ENCODE results near the gene TNFAIP3. TPM values are rescaled to one million over a fixed set of nuclear protein-coding genes. Genes with fewer than 3 reads are reported as not detected.

The TNFAIP3 gene
- total RNA-seq, 1 donor from 2014 or later, result 56.3 TPM

DNA sequence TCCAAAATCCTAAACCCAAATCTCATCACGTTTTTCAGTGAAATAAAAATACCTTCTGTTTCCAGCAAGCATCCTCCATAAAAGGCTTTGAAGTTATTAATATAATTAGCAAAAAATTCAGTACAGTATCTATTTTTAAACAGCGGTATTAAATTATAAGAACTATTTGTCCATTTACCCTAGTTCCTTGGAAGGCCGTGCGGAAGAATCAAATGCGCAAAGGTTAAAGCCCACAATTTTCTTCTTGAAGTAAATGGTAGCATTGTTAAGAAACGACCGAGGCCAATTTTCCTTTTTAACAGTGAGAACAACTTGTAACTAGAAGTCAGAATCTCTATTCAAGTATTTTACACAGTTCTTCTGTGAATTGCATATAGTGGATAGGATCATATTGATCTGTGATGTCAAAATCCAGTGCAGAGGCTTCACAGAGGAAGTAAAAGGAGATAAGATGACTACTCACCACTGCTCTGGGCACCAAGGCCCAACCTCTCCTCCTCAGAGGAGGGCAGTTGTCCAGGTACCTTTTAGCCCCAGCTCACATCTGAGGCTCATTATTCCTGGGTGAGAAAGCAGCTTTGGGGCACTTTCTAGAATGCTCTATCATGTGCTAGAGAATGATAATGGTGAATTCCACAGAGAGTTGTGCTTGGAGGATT is 36.3 kb downstream of the TNFAIP3 start:
- no peak for DNase-seq (ENCODE audit: low read depth)
- no peak overlapping the region for H3K4me3 ChIP-seq (ENCODE audit: low read depth, low read length)
- H3K27me3 ChIP-seq (ENCODE audit: control insufficient read depth, insufficient read depth, low read length), result no peaks in the 10 kb centered on the region
- H3K36me3 ChIP-seq (ENCODE audit: control insufficient read depth, insufficient read depth, low read length), result no peaks in the 10 kb centered on the region
- no peak for TF ChIP-seq CTCF (IDR thresholded peaks at IDR 0.05; ENCODE audit: insufficient read depth, low read length, poor library complexity, severe bottlenecking)

GRCh38 chr6:137903933-137904821 is 37.1 kb downstream of the TNFAIP3 start:
- peak overlapping the region; percentile 19 for H3K4me3 ChIP-seq (ENCODE audit: low read depth, low read length)
- TF ChIP-seq CTCF (IDR thresholded peaks at IDR 0.05; ENCODE audit: insufficient read depth, low read length, poor library complexity, severe bottlenecking), result no peak
- peak; percentile 66 for DNase-seq (ENCODE audit: low read depth)
- no peaks in the 10 kb centered on the region for H3K27me3 ChIP-seq (ENCODE audit: control insufficient read depth, insufficient read depth, low read length)
- H3K36me3 ChIP-seq (ENCODE audit: control insufficient read depth, insufficient read depth, low read length), result no peaks in the 10 kb centered on the region

DNA sequence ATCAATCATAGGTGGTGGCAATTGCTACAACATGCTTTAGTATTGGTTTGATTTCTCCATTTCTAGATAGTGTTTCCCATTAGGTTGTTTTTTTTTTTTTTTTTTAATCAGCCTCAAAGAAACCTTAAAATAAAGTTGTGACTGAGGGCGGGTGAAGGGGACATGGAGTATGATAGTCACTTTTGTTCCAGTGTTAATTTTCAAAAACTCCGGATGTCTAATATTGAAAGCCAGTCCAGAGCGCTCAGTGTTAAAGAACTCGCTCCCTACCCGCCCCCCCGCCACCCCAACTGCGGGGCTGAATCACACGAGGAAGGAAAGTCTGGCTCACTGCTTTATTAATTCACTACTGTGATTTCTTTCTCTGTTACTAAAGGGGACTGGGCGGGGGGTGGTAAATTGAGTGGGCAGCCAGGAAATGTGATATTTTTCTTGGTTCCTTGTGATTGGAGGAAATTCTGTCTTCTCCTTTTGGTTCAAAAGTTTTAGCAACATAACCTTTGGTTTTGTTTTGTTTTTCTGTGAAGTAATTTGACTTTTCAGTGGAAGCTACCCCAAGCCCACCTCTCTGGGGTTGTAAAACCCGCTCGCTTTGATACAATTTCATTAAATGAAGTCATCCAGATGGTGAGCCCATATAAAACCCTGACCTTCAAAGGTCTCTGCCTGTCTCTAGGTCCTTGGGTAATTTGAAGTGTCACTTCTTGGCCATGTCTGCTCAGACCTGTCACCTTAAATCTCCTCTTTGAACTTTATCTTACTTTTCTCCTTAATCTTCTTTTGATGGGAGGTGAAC is 38.0 kb downstream of the TNFAIP3 start:
- no peak for DNase-seq (ENCODE audit: low read depth)
- H3K36me3 ChIP-seq (ENCODE audit: control insufficient read depth, insufficient read depth, low read length), result no peaks in the 10 kb centered on the region
- H3K4me3 ChIP-seq (ENCODE audit: low read depth, low read length), result peak overlapping the region; percentile 19
- H3K27me3 ChIP-seq (ENCODE audit: control insufficient read depth, insufficient read depth, low read length), result no peaks in the 10 kb centered on the region
- no peak for TF ChIP-seq CTCF (IDR thresholded peaks at IDR 0.05; ENCODE audit: insufficient read depth, low read length, poor library complexity, severe bottlenecking)

GRCh38 chr6:137906020-137906472 is 39.0 kb downstream of the TNFAIP3 start:
- TF ChIP-seq CTCF (IDR thresholded peaks at IDR 0.05; ENCODE audit: insufficient read depth, low read length, poor library complexity, severe bottlenecking), result no peak

GRCh38 chr6:137907170-137907569 is 40.1 kb downstream of the TNFAIP3 start:
- DNase-seq (ENCODE audit: low read depth), result no peak
- no peaks in the 10 kb centered on the region for H3K36me3 ChIP-seq (ENCODE audit: control insufficient read depth, insufficient read depth, low read length)
- no peak overlapping the region for H3K4me3 ChIP-seq (ENCODE audit: low read depth, low read length)
- TF ChIP-seq CTCF (IDR thresholded peaks at IDR 0.05; ENCODE audit: insufficient read depth, low read length, poor library complexity, severe bottlenecking), result no peak
- H3K27me3 ChIP-seq (ENCODE audit: control insufficient read depth, insufficient read depth, low read length), result no peaks in the 10 kb centered on the region

More at GRCh38 chr6:137906020-137906472, 39.0 kb downstream of the TNFAIP3 start:
- no peak for DNase-seq (ENCODE audit: low read depth)
- no peaks in the 10 kb centered on the region for H3K27me3 ChIP-seq (ENCODE audit: control insufficient read depth, insufficient read depth, low read length)
- no peak overlapping the region for H3K4me3 ChIP-seq (ENCODE audit: low read depth, low read length)
- no peaks in the 10 kb centered on the region for H3K36me3 ChIP-seq (ENCODE audit: control insufficient read depth, insufficient read depth, low read length)
